HG02610 (cell line): ENCODE data around the gene SSBP2.

Experiments
- ATAC-seq: cut with Tn5 transposase; IDR thresholded peaks from one replicate; pipeline ENCODE4 v1.9.1; 2021; ENCODE audit warnings: mild to moderate bottlenecking, moderate library complexity; ENCODE audit not compliant: unreplicated experiment

SSBP2 gene

DNA sequence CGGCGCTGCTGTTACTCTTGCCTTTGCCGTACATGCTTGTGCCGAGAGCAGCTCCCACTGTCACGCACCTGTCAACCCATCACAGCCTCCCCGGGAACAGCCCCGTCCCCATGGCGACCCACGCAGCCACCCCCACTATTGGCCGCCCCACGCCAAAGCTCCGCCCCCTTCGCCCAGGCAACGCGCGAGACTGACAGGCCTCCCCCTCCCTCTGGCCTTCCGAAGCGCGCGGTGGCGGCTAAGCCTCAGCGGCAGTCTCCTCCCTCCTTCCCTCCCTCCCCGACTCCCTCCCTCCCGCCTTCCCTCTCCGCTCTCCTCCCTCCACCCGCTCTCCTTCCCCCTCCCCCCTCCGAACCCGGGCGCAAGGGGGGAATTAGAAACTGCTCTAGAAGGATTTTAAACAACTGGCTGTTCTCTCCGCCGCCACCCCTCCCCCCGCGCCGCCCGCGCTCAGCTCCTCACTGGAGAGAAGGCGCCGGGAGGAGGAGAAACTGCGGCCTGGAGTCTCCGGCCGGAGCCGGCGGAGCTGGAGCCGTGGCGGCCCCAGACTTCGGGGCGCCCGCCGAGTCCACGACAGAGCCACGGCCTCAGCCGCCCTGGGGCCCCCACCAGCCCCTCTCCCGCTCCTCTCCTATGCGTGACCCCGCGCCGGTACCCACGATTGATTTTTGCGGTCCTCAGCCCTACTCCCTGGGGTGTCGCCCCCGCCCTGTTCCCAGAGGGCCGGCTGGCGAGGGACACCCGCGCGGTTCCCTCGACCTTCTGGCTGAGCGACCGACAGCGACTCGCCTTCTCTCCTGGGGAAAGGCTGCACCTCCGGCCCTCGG is at the start of gene SSBP2:
Gene SSBP2 (minus strand): TSS at position 89 of the 827 bp plus-strand sequence. CDS start 55 bp downstream, at position 34.
- peak; percentile 80 for ATAC-seq

GRCh38 chr5:81795666-81796065 is 44.8 kb upstream of the SSBP2 start:
- no peak for ATAC-seq

DNA sequence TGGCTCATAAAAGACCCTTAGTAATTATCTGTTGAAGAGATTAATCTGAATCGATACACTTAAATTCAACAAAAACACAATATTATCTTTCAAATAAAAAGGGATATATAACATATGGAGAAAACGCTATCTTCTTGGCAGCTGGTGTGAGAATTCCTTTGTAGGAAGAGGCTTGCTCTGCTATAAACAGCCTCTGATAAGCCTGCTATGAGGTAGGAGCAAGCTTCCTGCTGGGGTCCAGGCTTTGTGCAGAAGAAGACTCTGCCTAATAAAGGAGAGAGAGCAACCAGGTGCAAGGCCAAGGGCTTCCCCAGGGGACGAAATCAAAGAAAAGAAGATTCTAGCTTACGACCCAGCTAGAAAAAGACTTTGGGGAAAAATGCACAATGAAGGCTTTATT is 43.3 kb upstream of the SSBP2 start:
- no peak for ATAC-seq

DNA sequence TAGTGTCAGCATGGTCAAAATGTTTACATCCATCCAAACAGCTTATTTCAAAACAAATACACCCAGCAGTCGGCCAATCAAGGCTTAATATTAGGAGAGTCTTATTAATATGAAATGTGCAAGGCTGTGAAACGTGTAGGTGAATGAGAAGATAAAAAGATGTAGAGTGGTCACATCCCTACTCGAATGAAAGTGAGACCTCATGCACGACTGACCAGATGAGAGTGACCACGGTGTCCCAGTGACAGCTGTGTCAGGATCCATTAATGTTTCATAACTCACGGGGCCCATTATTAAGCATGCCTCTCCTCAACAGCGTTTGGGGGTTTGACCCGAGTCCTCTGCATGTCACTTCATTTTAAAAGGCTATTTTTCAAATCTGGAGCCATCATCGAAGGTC is 39.4 kb upstream of the SSBP2 start:
- no peak for ATAC-seq

DNA sequence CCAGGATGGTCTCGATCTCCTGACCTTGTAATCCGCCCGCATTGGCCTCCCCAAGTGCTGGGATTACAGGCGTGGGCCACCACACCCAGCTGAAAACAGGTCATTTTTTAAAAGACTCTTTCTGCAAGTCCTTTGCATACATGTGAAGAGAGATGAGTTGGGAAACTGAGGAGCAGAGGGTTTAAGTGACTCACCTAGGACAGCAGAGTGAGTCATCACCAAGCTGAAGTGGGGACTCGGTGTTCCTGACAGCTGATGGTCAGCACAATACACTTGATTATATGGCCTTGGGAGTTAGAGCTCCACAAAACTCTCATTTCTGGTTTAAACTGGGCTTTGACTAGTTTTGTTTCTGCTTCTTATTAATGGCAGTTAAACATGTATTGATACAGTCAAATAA is 38.1 kb upstream of the SSBP2 start:
- no peak for ATAC-seq

- ATAC-seq: no peak
Observed at GRCh38 chr5:81788329-81788728, 37.4 kb upstream of the SSBP2 start.

GRCh38 chr5:81787474-81788242 is 36.8 kb upstream of the SSBP2 start:
- ATAC-seq: no peak

GRCh38 chr5:81786991-81787390 is 36.1 kb upstream of the SSBP2 start:
- ATAC-seq: no peak

DNA sequence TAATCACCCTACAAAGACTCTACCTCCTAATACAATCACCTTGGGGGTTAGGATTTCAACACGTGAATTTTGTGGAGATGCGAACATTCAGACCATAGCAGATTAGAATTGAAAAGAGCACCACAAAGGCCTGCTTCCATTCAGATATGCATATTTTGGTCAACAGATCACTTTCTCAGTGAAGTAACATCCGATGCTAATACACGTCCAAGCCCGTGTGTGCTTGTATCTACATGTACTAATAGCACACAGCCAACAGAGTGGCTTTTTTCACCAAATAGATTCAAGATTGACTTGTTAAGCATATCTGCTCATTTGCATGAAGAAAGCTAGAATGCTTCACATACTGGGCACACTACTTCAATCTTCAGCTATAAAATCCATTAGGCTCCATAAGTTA is 35.6 kb upstream of the SSBP2 start:
- no peak for ATAC-seq

DNA sequence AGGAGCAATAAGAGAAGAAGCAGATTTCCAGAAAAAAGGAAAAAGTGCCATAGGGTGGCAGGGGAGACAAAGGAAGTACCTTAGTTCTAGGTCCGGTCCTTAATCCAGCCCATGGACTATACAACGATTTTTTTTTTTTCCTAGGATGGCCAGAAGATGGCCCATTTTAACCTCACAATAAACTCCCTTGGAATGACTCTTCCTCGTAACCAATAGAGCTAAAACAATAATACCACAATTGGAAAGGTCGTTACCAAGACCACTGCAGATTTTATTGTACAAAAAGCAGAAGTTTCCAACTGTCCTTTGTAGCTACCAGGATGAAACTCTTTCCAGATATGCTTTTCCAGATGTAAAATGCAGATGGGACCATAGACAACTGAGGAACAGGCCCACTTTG is 34.4 kb upstream of the SSBP2 start:
- ATAC-seq: no peak

GRCh38 chr5:81783401-81783800 is 32.5 kb upstream of the SSBP2 start:
- ATAC-seq: no peak

- ATAC-seq: no peak
Observed at GRCh38 chr5:81782811-81783210, 31.9 kb upstream of the SSBP2 start.

GRCh38 chr5:81779916-81780266 is 29.0 kb upstream of the SSBP2 start:
- ATAC-seq: no peak

- ATAC-seq: peak; percentile 87
Observed at GRCh38 chr5:81779125-81779915, 28.4 kb upstream of the SSBP2 start.

DNA sequence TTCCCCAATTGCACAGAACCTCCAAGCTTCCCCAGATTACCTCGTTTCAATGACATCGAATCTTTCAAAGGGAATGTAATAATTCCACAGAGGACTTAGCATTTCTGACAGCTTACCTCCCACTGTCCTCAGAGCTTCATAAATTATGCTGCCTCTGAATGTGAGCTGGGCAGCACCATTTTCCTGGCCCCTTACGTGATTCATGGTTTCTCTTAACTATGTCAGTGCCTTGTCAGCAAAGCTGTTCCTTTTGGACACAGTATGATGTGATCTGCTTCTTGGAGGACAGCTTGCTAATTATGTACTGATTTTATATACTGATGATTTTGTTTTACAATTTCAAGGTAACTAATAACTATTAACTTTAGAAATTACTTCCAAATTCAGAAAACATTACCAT is 27.7 kb upstream of the SSBP2 start:
- ATAC-seq: no peak

DNA sequence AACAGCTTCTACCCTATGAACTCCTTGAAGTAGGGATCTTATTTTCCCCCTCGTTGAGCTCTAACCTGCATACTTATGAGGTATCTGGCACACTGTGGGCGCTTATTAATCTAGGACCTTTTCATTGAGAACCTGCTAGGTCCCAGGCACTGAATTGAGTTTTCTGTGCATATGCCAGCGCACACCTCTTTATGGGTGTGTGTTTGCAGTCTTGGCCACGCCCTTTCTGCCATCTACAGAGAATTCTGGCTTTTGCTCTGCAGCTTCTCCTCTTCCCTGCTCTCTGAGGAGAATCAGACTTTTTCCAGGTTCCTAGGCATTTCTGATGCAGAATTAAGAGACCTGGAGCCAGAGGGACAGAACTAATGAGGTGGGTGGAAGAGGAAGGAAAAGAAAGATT is 25.4 kb upstream of the SSBP2 start:
- no peak for ATAC-seq

GRCh38 chr5:81774374-81774773 is 23.5 kb upstream of the SSBP2 start:
- ATAC-seq: no peak

DNA sequence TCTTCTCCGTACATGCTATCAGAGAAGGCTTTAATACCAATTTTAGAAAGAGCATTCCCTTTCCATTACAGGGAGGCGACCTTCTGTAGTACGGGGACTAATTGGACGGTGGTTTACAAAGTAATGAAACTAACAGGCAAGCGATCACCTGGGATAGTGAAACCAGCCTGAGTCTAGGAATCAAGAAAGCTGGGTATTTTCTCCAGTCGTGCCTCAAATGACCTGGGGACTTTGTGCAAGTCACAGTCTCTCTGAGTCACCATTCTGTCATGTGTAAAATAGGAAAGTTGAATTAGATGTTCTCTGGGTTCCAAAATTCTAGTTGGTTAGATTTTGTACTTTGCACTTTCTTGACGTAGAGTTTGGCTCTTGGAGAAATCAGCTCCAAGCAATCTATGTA is 22.7 kb upstream of the SSBP2 start:
- ATAC-seq: no peak

- no peak for ATAC-seq
Observed at GRCh38 chr5:81773161-81773560, 22.3 kb upstream of the SSBP2 start.

DNA sequence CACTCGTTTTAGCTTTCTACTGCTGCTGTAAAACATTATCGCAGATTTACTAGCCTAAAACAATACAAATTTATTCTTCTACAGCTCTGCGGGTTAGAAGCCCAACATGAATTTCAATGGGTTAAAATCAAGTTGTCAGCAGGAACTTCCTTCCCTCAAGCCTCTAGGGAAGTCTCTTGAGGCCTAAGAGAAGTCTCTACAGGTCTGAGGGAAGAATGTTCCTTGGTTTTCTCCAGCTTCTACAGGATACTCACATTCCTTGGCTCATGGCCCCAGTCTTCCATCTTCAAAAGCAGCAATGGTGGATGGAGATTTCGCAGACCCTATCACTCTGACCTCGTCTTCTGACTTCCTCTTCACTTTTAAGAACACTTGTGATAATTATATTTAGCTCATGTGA is 21.6 kb upstream of the SSBP2 start:
- ATAC-seq: no peak

DNA sequence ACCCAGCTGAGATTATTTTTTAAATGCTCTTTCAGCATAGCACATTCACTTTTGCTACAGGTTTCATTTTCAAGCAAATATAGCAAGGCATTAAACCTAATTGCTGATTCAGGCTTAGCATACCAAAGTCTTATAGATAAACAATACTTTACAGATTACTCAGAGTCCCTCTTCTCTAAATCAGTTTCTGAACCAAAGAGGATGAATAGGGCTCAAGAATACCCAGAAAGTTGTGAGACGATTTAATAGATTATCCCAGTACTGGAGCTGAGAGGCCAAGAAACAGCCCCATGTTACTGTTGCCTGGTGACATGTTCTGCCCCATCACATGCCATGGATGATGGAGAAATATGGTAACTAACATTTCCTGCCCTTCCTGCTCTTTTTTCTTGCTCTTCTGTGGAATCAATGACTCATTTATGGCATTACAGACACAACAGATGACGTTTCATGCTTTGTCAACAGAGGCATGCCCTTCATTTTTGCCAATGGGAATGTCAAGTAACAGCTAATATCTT is 18.1 kb upstream of the SSBP2 start:
- ATAC-seq: no peak
